Brain pericyte (primary cell): Measurements from ENCODE around the gene GOSR2.

Experiments used
- DNase-seq: peaks from one replicate; pipeline ENCODE4 v3.0.0-alpha.2; 2012; ENCODE audit warnings: low read depth, low spot score

The GOSR2 gene

GRCh38 chr17:46991617-46992016 is 68.7 kb downstream of the GOSR2 start:
- DNase-seq, result no peak
